Measurements from ENCODE around the gene BANP.

GRCh38 chr16:87996962-87997880 lies 46.0 kb downstream of the BANP start:
- TF ChIP-seq CTCF (IDR thresholded peaks at IDR 0.05) (no peak), POLR2A (IDR thresholded peaks at IDR 0.05) (no peak)
